Right hindlimb (tissue), 1 donor: Measurements from ENCODE around the gene ZNF792.
"Not testable (repeated sequence)": the region's sequence is repeated elsewhere in the genome, so short reads cannot be mapped to it uniquely, and the experiment has no call there.

ENCODE experiments used
- DNase-seq: peaks from one replicate; pipeline ENCODE4 v3.0.0-alpha.2; 2018

Gene ZNF792

DNA sequence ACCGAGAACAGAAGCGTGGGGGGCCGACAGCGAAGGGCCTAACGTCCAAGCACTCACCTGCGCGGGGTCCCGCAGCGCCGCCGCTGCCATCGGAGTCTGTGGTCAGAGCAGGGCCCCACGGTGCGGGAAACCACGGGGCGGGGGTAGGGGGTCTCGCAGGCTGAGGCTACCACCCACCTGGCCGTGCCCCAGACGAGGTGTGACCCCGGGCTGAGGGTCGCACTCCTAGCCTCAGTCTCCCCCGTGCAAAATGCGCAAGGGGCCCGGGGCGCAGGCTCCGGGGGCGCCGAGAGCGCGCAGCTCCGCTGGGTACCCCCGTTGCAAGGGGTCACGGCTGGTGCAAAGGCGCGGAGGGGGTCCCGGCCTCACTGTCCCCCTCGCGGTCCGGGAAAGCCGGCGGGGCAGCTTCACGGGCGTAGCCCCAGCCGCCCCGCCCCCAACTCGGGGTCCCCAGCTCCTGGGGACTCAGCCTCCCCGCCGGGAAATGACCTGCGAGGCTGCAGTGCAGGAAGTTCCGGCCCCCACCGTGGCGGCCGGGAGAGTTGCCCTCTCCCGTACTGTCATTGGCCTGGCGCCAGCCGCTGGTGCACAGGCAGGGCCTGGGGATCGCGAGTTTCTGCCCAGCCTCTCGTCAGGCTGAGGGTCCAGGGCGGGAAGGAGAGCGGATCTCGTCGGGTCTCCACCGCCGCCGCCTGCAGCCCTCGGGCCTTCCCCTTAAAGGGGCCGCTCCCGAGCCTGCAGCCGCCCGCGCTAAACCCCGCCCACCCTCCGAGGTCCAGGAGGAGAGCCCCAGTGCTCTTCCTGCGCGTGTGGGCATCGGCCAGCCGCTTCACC is at the start of gene ZNF792:
ZNF792 (minus strand) TSS at position 657 of the 834 bp plus-strand sequence; CDS start at position 90, 567 bp downstream.
- DNase-seq = peak; percentile 77

DNA sequence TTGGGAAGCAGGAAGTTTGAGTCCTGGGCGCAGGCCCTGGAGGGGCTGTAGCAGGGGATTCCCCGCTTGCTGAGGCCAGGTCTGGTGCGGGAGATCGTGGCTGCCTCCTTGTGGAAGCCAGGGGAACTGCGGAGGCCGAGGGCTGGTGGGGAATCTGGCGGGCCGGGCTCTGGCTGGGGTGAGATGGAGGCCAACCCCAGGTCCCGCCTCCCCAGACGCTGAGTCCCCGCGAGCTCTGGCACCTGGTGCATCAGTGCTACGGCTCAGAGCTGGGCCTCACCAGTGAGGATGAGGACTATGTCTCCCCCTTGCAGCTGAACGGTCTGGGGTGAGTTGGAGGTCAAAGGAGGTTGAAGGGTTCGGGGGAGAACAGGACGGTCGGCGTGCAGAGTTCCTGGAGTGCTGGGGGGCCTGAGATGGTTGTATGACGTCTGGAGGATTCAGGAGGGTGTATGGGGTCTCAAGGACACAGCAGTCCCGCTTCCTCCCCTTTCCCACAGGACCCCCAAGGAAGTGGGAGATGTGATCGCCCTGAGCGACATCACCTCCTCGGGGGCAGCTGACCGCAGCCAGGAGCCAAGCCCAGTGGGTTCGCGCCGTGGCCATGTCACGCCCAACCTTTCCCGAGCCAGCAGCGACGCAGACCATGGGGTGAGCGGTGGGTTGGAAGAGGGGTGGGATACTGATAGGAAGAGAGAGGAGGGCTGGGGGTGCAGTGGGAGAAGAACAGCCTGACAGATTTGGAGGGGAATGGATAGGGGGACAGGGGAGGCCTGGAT is 49.2 kb upstream of the ZNF792 start:
- DNase-seq = peak; percentile 85

GRCh38 chr19:35011737-35012682 is 48.0 kb upstream of the ZNF792 start:
- DNase-seq = no peak

DNA sequence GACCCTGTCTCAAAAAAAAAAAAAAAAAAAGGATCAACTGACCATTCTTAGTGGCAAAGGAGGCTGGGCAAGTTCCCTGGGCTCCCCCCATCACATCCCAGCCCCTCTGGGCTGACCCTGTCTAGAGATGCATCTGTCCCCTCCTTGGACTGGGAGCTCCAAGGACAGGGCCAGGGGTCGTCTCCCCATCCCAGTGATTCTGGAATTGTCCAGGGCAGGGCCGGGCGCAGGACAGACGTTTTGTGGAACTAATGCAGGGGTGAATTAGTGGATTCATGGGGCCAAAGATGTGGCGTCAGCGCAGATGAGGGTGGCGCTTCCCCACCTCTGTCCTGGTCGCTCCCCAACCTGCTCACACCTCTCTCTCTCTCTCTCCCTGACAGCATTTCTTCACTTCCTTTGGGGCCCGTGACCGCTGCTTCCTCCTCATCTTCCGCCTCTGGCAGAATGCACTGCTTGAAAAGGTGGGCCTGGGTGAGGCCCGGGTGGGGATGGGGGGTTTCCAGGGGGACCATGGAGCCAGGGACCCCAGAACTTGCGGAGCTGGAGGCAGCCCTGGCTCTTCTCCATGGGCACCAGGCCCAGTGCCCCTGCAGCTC is 47.2 kb upstream of the ZNF792 start:
- DNase-seq = no peak

DNA sequence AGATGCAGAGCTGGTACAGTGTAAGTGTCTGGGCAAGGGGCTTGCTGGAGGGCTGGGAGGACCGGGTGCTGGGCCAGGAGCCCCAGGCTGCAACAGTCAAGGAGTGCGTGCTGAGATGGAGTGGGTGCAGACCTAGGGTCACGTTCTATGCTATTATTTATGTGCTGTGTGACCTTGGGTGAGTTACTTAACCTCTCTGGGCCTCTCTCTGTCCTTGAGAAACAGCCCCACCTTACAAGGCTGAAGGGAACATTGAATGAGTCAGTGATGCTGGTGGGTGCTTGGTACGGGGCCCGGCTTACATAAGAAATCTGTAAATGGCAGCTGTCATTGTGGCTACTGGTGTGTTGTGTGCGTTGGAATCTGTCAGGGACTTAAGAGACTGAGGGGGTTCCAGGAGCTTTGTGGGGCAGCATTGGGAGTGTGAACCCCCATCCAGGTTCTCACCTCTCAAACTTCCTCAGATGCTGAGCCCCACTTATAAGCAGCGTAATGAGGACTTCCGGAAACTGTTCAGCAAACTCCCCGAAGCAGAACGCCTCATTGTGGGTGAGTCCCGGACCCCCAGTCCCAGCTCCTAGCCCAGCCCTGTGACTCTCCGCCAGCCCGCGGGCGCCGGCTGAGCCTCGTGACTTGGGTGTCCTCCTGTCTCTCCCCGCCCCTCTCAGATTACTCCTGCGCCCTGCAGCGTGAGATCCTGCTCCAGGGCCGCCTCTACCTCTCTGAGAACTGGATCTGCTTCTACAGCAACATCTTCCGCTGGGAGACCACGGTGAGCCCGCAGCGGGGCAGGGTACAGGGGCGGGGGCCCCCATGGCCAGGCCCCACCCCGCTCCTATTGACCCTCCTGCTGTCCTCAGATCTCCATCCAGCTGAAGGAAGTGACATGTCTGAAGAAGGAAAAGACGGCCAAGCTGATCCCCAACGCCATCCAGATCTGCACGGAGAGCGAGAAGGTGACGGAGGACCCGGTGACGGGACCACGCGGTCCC is 45.7 kb upstream of the ZNF792 start:
- DNase-seq = no peak

- no peak for DNase-seq
These were observed 44.9 kb upstream of the ZNF792 start for GRCh38 chr19:35008891-35009341.

- not testable (repeated sequence) for DNase-seq
These were observed 43.4 kb upstream of the ZNF792 start for GRCh38 chr19:35007427-35007826.

- DNase-seq = no peak
These were observed 43.0 kb upstream of the ZNF792 start for GRCh38 chr19:35006999-35007365.

DNA sequence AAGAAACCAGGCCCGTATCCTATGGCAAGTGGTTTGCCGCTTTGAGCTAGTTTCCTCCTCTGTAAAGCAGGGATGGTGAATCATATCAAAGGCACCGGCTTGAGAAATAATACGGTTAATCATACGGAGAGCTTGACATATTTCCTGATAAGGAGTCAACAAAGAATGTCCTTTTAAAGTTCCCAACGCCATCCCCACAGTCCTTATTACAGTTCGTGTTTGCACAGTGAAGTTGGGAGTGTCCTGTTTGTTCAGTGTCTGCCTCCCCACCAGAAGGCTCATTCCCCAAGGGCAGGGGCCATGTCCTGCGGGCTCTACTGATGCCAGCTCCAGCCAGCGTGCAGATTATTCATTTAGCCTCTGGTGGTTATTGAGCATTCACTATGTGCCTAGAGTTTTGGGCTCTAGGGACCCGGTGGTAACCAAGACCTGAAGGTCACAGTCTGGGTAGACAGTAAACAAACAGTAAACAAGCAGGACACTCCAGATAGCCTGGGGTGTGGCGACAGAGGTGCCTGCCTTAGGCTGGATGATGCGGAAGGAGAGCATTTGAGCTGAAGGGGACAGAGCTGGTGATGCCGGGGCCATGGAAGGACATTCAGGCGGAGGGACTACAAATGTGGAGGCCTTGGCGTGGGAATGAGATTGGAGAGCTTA is 42.4 kb upstream of the ZNF792 start:
- DNase-seq = no peak

GRCh38 chr19:35006007-35006341 is 41.9 kb upstream of the ZNF792 start:
- DNase-seq = not testable (repeated sequence)

- DNase-seq = no peak
These were observed 41.4 kb upstream of the ZNF792 start for GRCh38 chr19:35005256-35005977.

GRCh38 chr19:35004517-35005255 is 40.7 kb upstream of the ZNF792 start:
- no peak for DNase-seq

DNA sequence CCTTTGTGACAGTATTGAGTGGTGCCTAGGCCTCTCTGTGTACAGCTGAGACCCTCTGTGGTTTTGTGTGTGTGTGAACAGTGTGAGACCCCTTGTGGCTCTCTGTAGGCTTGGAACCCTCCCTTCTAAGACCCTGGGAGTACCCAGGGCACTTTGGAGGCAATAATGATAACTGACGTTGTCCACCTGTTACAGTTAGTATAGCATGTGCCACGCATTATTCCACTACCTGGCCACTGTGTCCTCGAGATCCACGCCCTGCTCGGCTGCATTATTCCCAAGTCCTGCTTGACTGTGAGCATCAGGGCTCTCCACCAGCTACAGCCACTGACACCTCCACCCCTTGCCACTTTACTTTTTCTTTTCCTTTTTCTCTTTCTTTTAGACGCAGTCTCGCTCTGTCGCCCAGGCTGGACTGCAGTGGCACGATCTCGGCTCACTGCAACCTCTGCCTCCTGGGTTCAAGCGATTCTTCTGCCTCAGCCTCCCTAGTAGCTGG is 38.1 kb upstream of the ZNF792 start:
- DNase-seq = no peak

DNA sequence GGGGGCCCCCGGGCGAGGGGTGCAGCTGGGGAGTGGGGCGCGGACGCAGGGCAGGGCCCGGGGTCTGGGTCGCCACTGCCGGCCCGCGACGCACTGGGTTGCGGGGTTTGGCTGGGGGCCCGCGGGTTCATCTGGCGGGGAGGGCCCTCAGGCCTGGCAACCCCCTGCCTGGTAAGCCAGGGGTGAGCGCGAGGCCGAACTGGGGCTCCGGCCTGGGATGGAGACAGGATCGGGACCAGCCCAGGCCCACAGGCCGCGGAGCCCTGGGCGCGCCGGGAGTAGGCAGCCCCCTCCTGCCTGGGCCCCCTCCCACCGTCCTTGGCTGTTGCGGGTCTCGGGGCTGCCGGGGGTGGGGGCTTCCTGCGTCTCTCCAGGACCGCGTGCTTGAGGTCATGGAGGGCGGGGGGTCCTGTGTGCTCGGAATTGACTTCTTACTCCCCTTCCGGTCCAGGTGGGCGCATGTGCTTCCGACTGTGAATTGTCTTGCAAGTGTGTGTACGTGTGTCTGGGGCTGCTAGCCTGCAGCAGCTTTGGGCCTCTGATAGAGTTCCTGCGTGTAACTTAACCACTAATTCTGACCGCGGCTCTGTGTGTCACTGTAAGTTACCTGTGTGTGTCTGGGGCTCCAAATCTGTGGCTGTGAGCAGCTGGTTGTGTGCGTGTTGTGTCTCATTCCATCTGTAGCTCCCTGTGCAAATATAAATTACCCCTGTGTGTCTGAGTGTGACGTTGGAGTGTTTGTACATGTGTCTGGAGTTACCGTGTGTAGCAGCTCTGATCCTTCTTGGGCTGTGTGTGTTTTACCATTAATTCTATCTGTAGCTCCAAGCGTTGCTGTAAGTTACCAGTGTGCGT is 36.8 kb upstream of the ZNF792 start:
- DNase-seq = peak; percentile 63

GRCh38 chr19:35000338-35000646 is 36.3 kb upstream of the ZNF792 start:
- no peak for DNase-seq

- peak; percentile 94 for DNase-seq
These were observed 35.7 kb upstream of the ZNF792 start, which contains the start of gene GRAMD1A for GRCh38 chr19:34999498-35000337. GRAMD1A (plus strand) TSS chr19:35000323; CDS start chr19:35000479, 156 bp downstream.
